GM12878 (cell line): ENCODE results near the gene MACROD2. TPM values are rescaled to one million over a fixed set of nuclear protein-coding genes. Genes with fewer than 3 reads are reported as not detected.

Experiments used
- ATAC-seq: fragments of 200-7000 bp; cut with Tn5 transposase; 3 replicates; pipeline ENCODE4 v1.9.1; 2020; ENCODE audit warnings: mild to moderate bottlenecking, moderate library complexity
- BruUV-seq: library from RNA; stranded (reverse); fragments of 400-500 nt; replicated peaks from 2 replicates; lab custom pipeline; 2021; lab: Mats Ljungman, UMichigan
- CTCF ChIA-PET: fragments of 300-600 bp; sonication (Branson Sonifier 250); formaldehyde crosslinking; extraction: SDS; loops from one replicate; lab custom pipeline; 2021; ENCODE audit warnings: inconsistent platforms; lab: Yijun Ruan, JAX
- POLR2A ChIA-PET: fragments of 350-600 bp; formaldehyde crosslinking; extraction: SDS; loops from one replicate; lab custom pipeline; 2021; ENCODE audit warnings: inconsistent platforms; lab: Charles Lee
- RAD21 ChIA-PET: fragments of 300-600 bp; sonication (Branson Sonifier 250); formaldehyde crosslinking; loops from one replicate; lab custom pipeline; 2023; ENCODE audit warnings: antibody characterized with exemption; ENCODE audit not compliant: unreplicated experiment; lab: Charles Lee
- SMC1A ChIA-PET: fragments of 300-600 bp; sonication (Branson Sonifier 250); formaldehyde crosslinking; loops from one replicate; lab custom pipeline; 2023; ENCODE audit not compliant: unreplicated experiment, uncharacterized antibody; lab: Charles Lee
- DNase-seq: peaks from one replicate; pipeline ENCODE4 v3.0.0-alpha.2; 2011; ENCODE audit warnings: low read depth, low spot score
- FAIRE-seq: peaks from 3 replicates; lab custom pipeline; 2011; peaks lifted over from hg19 to GRCh38; lab: Jason Lieb, UNC
- H2AFZ ChIP-seq: 2 replicates; pipeline ENCODE4 v1.6.0; 2011; ENCODE audit warnings: low read depth, low read length, control low read depth; ENCODE audit not compliant: control insufficient read depth
- H3K27ac ChIP-seq: 2 replicates; pipeline ENCODE4 v1.5.1; 2011; ENCODE audit warnings: control low read depth; ENCODE audit not compliant: control insufficient read depth, insufficient read depth
- H3K27me3 ChIP-seq, 2 experiments: replicated peaks in 1 of 2; 2 replicates each; pipeline versions ENCODE4 v1.6.0 to v1.6.1; 2011; ENCODE audit warnings: low read length in 1 of 2; ENCODE audit not compliant: control insufficient read depth in 2 of 2, insufficient read depth in 2 of 2
- H3K36me3 ChIP-seq, 2 experiments: 2 replicates each; pipeline ENCODE4 v1.5.1; 2011; ENCODE audit warnings: low read length in 1 of 2; ENCODE audit not compliant: control insufficient read depth in 2 of 2, insufficient read depth in 2 of 2
- H3K4me1 ChIP-seq: 2 replicates; pipeline ENCODE4 v1.6.1; 2011; ENCODE audit warnings: mild to moderate bottlenecking, low read length, moderate library complexity, mixed read lengths; ENCODE audit not compliant: control insufficient read depth, insufficient read depth
- H3K4me2 ChIP-seq: 2 replicates; pipeline ENCODE4 v1.6.0; 2011; ENCODE audit warnings: control low read depth; ENCODE audit not compliant: control insufficient read depth, insufficient read depth
- H3K4me3 ChIP-seq: fragments of 200-600 bp; sonication (generic); 2 replicates; pipeline ENCODE4 v1.5.1; 2016
- H3K79me2 ChIP-seq: 2 replicates; pipeline ENCODE4 v1.6.0; 2011; ENCODE audit warnings: low read length; ENCODE audit not compliant: control insufficient read depth, insufficient read depth
- H3K9ac ChIP-seq: 2 replicates; pipeline ENCODE4 v1.8.0; 2011; ENCODE audit warnings: low read length, control low read depth, mixed read lengths; ENCODE audit not compliant: control insufficient read depth, insufficient read depth
- H3K9me3 ChIP-seq: replicated peaks from 3 replicates; pipeline ENCODE4 v1.5.1; 2011; ENCODE audit warnings: mild to moderate bottlenecking, low read length; ENCODE audit not compliant: control insufficient read depth, insufficient read depth
- H4K20me1 ChIP-seq: 2 replicates; pipeline ENCODE4 v1.6.0; 2011; ENCODE audit not compliant: control insufficient read depth, insufficient read depth
- NR2C2 ChIP-seq: IDR thresholded peaks from 2 replicates; pipeline ENCODE4 v1.6.1; 2011; ENCODE audit warnings: borderline replicate concordance, low read depth; ENCODE audit not compliant: control insufficient read depth, insufficient read length
- PRDM15 ChIP-seq: fragments of 450-650 bp; formaldehyde crosslinking; IDR thresholded peaks from 2 replicates; pipeline ENCODE4 v1.4.0; 2020; ENCODE audit warnings: mild to moderate bottlenecking, moderate library complexity
- in situ Hi-C: fragments of 300-500 bp; cut with MboI; formaldehyde crosslinking; loops from 9 replicates; pipeline ENCODE4 v1.14.3; 2018; ENCODE audit warnings: mixed read lengths
- intact Hi-C: fragments of 100-400 bp; cut with micrococcal nuclease; formaldehyde crosslinking; loops from one replicate; pipeline ENCODE4 v1.14.2; 2022; ENCODE audit not compliant: unreplicated experiment
- polyA plus RNA-seq, 11 experiments: library from polyadenylated mRNA; depleted of rRNA in 4 of 11; unstranded in 6 of 11; stranded (reverse) in 5 of 11; fragments of >200 nt; fragmentation: Nextera tagmentation in 4 of 11; fragmentation: Illumina TruSeq in 1 of 11; extraction: Ambion mirVana in 4 of 11; extraction: Trizol in 1 of 11; gene quantifications; 1 replicate in 1 of 11; 2 replicates in 10 of 11; pipeline versions ENCODE4 v1.2.1 to v1.2.3, GENCODE V29; 2011 to 2016; ENCODE audit warnings: inconsistent platforms in 2 of 11, missing spikeins in 2 of 11, low read depth in 1 of 11
- total RNA-seq, 4 experiments: library from RNA; depleted of rRNA in 3 of 4; stranded (reverse); fragments of >200 nt in 3 of 4; fragmentation: Illumina TruSeq in 1 of 4; extraction: Trizol in 1 of 4; gene quantifications; 2 replicates each; pipeline versions ENCODE4 v1.2.1 to v1.2.3, GENCODE V29; 2013 to 2021
- TF ChIP-seq, protein P1 (sequence below): fragments of 150-350 bp; IDR thresholded peaks from 2 replicates; pipeline ENCODE4 v1.6.1; 2014; ENCODE audit warnings: mild to moderate bottlenecking, low read depth, low read length

Gene MACROD2
- total and polyA plus RNA-seq, 10 of the 15 experiments (the other 5 are each of a cell fraction or from before 2014, with no cell fraction given), result 1.1 to 21.5 (median 2.2) TPM

GRCh38 chr20:15889061-15889460 lies 1893.7 kb downstream of the MACROD2 start (continued):
- TF ChIP-seq PRDM15 (CRISPR knock-in tag), result no peak
- TF ChIP-seq, all 136 proteins: peak for 0

GRCh38 chr20:15889514-15890256 lies 1894.4 kb downstream of the MACROD2 start:
- ChIA-PET RAD21 (interaction anchor here (0.5 kb wide), 1 partner anchor 107 kb away, joined by 3 read pairs; no protein-coding TSS in a partner anchor), CTCF (interaction anchor here (1.8 kb wide), 1 partner anchor 13 kb away, joined by 5 read pairs; no protein-coding TSS in a partner anchor), POLR2A (no interaction called here), SMC1A (interaction anchor here (0.8 kb wide), 1 partner anchor 9 kb away, joined by 3 read pairs; no protein-coding TSS in a partner anchor)
- H3K4me3 ChIP-seq, result no peak overlapping the region
- BruUV-seq, result no TSS peak
- peaks cover 0 to 4% of the 10 kb centered on the region in 2 experiments; a peak in 1 of 4 replicates for H3K36me3 ChIP-seq
- in situ Hi-C loops, result no loop called here
- ATAC-seq, result no peak
- no peak for DNase-seq
- no peak overlapping the region for H3K9ac ChIP-seq
- no peak overlapping the region for H3K4me2 ChIP-seq
- H3K27ac ChIP-seq, result no peak overlapping the region
- H3K9me3 ChIP-seq, result no peaks in the 10 kb centered on the region; the same call in 2 of the 3 replicates
- intact Hi-C loops, result no loop called here
- no peak for FAIRE-seq
- no peaks in the 10 kb centered on the region for H4K20me1 ChIP-seq
- TF ChIP-seq NR2C2, result no peak
- TF ChIP-seq, protein P1, sequence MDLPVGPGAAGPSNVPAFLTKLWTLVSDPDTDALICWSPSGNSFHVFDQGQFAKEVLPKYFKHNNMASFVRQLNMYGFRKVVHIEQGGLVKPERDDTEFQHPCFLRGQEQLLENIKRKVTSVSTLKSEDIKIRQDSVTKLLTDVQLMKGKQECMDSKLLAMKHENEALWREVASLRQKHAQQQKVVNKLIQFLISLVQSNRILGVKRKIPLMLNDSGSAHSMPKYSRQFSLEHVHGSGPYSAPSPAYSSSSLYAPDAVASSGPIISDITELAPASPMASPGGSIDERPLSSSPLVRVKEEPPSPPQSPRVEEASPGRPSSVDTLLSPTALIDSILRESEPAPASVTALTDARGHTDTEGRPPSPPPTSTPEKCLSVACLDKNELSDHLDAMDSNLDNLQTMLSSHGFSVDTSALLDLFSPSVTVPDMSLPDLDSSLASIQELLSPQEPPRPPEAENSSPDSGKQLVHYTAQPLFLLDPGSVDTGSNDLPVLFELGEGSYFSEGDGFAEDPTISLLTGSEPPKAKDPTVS, result no peak
- TF ChIP-seq, all 136 proteins: peak for 0
- Histone ChIP-seq H3K79me2 (no peaks in the 10 kb centered on the region), H3K27me3 (no peaks in the 10 kb centered on the region), H3K4me1 (no peaks in the 10 kb centered on the region), H2AFZ (no peak overlapping the region)
